ENCODE results near the gene KCNJ6. TPM values are rescaled to one million over a fixed set of nuclear protein-coding genes. Genes with fewer than 3 reads are reported as not detected.
A peak's percentile ranks its signal among the peaks of the same experiment; 100 is the strongest.

The KCNJ6 gene
- total RNA-seq, 1 donor from 2014 or later = 0.82 TPM

GRCh38 chr21:37904856-37905255 lies 11.4 kb downstream of the KCNJ6 start:
- no peak for DNase-seq

GRCh38 chr21:37903396-37903795 lies 12.9 kb downstream of the KCNJ6 start:
- no peak for DNase-seq

DNA sequence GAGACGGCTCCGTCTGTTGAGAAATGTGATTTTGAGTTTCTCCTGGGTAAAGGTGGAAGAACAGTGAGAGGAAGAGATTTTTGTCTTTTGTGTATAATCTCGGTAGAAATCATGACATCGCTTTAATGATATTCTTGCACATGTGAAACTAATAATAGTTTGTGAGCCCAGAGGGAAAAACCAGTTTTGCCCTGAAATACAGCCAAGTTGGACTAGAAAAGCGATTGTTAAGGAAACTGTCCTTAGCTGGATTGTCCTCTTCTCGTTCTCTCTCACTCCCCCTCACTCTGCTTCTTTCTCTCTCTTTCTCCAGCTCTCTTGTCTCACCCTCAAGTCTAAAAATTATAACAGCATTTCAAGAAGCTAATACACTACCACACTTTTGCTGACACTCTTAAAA lies 17.1 kb downstream of the KCNJ6 start:
- no peak for DNase-seq

DNA sequence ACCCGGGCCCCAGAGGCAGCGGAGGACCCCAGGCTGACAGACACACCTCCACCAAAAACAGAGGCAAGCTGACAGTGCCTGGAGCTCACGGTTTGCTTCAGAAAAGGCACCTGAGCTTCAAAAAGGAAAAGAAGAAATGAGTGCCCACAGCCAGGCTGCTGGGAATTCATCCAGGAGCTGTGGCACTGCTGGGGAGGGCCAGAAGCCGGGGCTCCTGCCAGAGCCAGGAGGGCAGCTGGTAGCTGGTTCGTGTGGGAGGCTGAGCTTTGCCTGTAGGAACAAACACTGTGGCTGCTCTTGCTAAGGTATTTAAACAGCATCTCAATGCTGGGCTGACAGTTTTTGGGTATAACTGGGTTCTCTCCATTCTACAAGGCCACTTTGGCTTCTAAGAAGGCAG lies 19.5 kb downstream of the KCNJ6 start:
- DNase-seq = no peak

DNA sequence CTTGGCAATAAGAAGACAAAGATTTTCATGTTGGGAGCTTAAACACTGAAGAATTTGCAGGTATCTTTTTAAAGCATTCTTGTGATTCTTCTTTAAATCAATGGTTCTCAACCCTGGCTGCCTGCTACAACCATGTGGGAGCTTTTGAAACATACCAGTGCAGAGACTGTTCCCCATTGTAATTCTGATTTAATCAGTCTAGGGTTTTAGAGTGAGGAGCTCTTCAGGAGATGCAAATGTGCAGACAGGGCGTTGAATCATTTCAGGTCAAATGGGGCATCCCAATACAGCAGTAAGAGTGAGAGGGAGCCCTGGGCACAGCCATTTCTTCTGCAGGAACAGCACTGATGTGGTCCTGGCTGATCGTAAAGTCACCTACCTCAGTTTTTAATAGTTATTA lies 24.3 kb downstream of the KCNJ6 start:
- DNase-seq = no peak

GRCh38 chr21:37888659-37889058 lies 27.6 kb downstream of the KCNJ6 start:
- DNase-seq = no peak

- DNase-seq = no peak
Measured at GRCh38 chr21:37886726-37887299, 29.4 kb downstream of the KCNJ6 start.

- no peak for DNase-seq
Measured at GRCh38 chr21:37886120-37886519, 30.1 kb downstream of the KCNJ6 start.

DNA sequence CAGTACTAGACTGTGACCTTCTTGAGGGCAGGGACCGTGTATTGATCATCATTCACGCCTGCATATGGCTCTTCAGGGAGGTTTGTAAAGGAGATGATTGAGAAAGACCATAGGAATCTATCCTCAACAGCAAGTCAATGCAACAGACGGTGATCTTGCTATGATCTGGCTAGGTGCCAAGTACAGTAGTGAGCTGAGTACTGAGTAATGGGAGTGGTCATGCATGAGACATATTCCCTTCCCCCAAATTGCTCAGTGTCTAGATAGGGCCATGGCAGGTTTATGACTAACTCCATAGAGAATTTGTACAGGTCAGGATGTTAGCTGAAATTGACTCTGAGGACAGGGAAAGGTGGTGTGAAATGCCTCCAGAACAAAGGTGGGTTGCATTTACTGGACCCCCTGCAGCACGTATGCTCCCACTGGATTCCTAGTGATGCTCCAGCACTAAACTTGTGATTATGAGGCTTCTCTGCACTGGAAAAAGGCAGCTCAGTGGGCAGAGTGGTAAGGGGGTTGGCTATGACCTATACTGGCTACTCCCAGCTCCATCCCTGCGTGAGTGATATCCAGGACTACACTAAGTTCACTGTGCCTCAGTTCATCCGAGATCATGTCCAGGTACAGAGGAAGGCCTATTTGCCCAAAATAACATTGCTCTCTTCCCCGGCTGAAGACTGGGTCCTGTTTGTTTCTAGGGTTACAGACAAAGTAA lies 37.2 kb downstream of the KCNJ6 start:
- DNase-seq = no peak

DNA sequence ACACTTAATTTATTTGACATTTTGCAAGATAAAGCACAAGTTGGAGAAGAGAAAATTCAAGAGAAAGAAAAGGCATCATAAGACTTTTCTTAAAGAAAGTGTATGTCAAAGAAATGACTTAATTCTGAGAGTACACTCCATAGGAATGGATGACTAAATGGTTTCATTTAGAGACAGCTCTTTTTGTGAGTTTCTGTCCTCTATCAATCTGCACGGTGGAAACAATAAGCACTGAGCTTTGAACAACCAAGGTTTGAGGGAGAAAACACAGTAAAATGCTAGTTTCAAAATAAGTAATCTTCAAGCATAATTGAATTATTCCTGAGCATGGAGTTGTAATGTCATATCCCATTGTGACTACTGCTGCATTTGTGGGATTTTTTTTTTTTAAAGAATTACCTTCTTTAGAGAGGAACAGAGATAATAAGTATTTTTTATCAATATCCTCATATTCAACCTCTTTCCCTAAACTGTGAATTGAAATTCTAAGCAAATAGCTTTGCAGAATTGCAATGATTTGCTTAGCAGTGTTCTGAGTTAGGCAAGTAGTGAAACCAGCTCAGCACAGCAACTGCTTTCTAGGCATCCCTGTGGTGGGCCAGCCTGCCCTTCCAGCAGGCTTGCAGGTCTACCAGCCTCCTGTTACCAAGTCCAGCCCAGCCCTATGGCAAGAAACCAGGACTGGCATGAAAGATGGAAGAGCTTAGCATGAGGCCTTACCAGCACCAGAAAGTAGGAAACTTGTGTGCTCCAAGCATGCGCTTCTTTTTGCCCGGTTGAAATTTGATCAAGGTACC lies 38.2 kb downstream of the KCNJ6 start:
- DNase-seq = no peak

DNA sequence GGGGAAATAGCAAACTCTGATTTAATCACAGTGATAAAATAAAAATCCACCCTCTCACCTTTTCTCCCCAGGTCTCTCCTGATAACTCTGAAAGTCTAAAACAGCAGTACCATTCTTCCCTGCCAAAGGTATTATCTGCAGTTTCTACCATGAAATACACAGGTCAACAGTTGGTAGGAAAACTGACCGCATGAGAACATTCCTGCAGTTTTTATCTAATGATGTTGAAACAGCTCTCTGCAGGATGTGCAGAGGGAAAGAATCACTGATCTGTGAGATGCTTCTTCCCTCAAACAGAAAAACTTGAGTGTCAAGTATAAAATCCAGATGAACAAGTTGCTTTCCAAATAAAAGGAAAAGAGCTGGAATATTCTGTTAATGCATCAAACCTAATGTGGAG lies 39.1 kb downstream of the KCNJ6 start:
- no peak for DNase-seq

- DNase-seq = no peak
Measured at GRCh38 chr21:37876561-37876960, 39.7 kb downstream of the KCNJ6 start.

- no peak for DNase-seq
Measured at GRCh38 chr21:37874904-37875780, 41.1 kb downstream of the KCNJ6 start.

GRCh38 chr21:37874481-37874880 lies 41.8 kb downstream of the KCNJ6 start:
- DNase-seq = no peak

DNA sequence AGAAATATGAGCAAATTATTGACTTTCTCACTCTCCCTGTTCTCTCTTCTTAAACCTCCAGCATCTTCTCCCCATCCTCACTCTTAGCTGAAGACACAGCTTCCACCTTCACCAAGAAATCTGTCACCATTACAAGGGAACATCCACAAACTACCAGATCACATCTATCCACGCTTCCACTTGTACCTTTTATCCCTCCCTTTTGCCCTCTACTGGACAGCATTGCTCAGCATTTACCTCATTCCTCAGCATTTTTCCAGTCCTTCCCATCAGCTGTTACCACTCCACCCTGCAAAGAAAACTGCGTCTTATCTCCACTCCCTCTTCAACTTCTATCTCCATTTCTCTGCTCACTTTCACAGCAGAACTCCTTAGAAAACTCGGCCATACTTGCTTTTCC lies 42.6 kb downstream of the KCNJ6 start:
- DNase-seq = no peak

GRCh38 chr21:37871121-37871862 lies 45.0 kb downstream of the KCNJ6 start:
- DNase-seq = peak; percentile 30

- no peak for DNase-seq
Measured at GRCh38 chr21:37870221-37870620, 46.0 kb downstream of the KCNJ6 start.

DNA sequence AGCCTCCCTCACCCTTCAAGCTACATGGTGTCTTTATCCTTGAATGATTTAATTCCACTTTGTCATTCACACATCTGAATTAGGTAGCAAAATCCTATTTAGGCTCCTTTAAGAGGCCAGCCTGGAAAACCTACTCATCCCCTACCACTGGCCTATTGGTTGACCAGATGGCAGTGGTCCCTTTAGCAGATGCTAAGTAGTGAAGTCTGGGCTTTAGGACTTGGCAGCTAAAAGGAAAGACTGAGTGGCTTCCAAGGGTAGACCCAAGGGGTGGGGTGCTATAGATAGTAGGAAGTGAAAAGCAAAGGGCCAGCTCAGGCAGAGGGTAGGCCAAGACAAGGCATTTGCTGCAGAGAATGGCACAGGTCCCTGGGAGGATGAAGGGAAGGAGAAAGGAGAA lies 46.6 kb downstream of the KCNJ6 start:
- DNase-seq = no peak

DNA sequence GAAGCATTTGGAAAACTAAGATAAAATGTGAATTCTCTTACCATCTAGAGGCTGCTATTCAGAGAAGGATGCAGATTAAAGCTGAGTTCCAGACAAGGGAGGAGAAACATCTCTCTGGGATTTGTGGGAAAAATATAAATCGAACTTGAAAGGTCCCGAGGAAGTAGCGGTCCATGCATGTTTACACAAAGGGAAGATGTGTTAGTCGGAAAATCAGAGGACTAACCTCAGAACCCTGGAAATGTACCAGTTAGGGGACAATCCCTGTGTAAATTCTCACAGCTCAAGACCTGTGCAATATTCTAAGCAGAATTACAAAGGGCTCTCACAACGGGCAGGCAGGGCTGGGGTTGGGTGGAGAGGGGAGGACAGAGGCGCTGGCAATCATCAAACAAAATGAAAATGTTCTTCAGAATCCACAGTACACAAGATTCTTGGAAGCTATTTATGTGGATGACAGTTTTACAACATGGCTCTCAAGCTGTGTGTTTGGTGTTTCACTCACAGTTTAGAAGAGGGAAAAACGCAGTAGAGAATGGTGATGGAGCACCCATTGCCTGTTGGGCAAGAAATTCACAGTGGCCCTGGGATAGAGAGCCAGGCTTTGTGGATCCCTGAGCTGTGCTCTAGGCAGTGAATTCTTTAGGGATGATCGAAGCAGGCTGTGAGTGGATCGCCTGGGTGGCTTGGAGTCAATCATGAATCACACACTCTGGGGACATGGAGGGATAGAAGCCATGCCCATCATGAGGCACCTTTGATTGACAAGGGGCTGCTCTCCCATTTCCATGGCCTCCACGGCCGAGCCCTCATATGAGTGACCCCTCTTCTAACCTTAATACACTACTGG lies 47.6 kb downstream of the KCNJ6 start:
- DNase-seq = no peak

DNA sequence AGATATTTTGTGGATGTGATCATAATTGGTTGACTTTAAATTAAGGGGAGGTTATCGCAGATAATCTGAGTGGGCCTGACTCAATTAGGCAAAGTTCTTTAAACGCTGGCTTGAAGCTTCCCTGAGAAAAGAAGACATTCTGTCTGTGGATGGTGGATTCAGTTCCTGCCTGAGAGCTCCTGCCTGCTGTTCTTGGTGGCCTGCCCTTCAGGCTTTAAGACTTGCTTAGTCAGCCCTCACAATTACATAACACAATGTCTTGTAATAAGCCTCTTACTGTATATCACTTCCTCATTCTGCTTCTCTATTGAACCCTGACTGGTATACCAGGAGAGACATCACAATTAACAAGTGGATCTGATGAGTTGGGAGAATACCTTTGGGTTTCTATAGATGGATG lies 50.2 kb downstream of the KCNJ6 start:
- no peak for DNase-seq

DNA sequence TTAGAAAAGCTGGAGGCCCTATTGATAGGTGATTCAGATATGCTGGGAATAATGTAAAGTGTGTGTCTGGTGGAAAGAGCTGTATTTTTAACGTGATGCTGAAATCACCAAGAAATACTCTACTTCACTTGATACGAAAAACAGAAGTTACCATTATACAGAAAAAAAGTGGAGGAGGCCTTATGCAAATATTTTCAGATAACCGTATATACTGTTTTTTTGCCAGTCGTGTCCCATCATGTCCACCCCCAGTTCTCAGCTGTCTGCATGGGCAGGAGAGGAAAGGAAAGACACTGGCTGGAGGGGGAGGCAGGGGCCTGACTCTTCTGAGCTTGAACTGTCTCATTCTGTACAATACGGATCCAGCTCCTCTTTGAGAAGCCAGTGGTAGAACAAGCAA lies 51.1 kb downstream of the KCNJ6 start:
- no peak for DNase-seq
